GM23338 (cell line): ENCODE measurements around the gene NTM. TPM values are rescaled to one million over a fixed set of nuclear protein-coding genes. Genes with fewer than 3 reads are reported as not detected.

ENCODE experiments used
- ATAC-seq: fragments of 200-7000 bp; cut with Tn5 transposase; 3 replicates; pipeline ENCODE4 v1.9.1; 2020
- DNase-seq: peaks from one replicate; pipeline ENCODE4 v3.0.0-alpha.2; 2015; ENCODE audit warnings: low spot score
- H2AFZ ChIP-seq: fragments of 200-600 bp; sonication (generic); 2 replicates; pipeline ENCODE4 v1.8.0; 2016; ENCODE audit warnings: antibody characterized with exemption, mild to moderate bottlenecking, moderate library complexity
- H3F3A ChIP-seq: fragments of 200-600 bp; sonication (generic); replicated peaks from 2 replicates; pipeline ENCODE4 v1.8.0; 2017; ENCODE audit warnings: antibody characterized with exemption, mixed run types, low read depth
- H3K27ac ChIP-seq: fragments of 200-600 bp; sonication (generic); 2 replicates; pipeline ENCODE4 v1.6.1; 2016; ENCODE audit warnings: low read depth
- H3K27me3 ChIP-seq: fragments of 200-600 bp; sonication (generic); 2 replicates; pipeline ENCODE4 v1.8.0; 2016; ENCODE audit warnings: mild to moderate bottlenecking, mixed run types, moderate library complexity; ENCODE audit not compliant: insufficient read depth
- H3K36me3 ChIP-seq: fragments of 200-600 bp; sonication (generic); 2 replicates; pipeline ENCODE4 v1.8.0; 2016; ENCODE audit warnings: mild to moderate bottlenecking; ENCODE audit not compliant: insufficient read depth
- H3K4me1 ChIP-seq: fragments of 200-600 bp; sonication (generic); 2 replicates; pipeline ENCODE4 v1.8.0; 2016; ENCODE audit warnings: mild to moderate bottlenecking, moderate library complexity; ENCODE audit not compliant: insufficient read depth
- H3K4me2 ChIP-seq: fragments of 200-600 bp; sonication (generic); 2 replicates; pipeline ENCODE4 v1.7.1; 2017; ENCODE audit warnings: mixed run types
- H3K4me3 ChIP-seq: fragments of 200-600 bp; sonication (generic); 2 replicates; pipeline ENCODE4 v1.6.1; 2016; ENCODE audit warnings: mixed run types
- H3K79me2 ChIP-seq: fragments of 200-600 bp; sonication (generic); replicated peaks from 2 replicates; pipeline ENCODE4 v1.8.0; 2017; ENCODE audit warnings: mild to moderate bottlenecking; ENCODE audit not compliant: insufficient read depth
- H3K9me2 ChIP-seq: fragments of 200-600 bp; sonication (generic); 2 replicates; pipeline ENCODE4 v1.8.0; 2017; ENCODE audit not compliant: insufficient read depth
- H4K20me1 ChIP-seq: fragments of 200-600 bp; sonication (generic); replicated peaks from 2 replicates; pipeline ENCODE4 v1.8.0; 2017; ENCODE audit warnings: mild to moderate bottlenecking; ENCODE audit not compliant: insufficient read depth
- H3K27ac Mint-ChIP-seq: 2 replicates; pipeline ENCODE4 v1.8.0; 2020; ENCODE audit warnings: inconsistent platforms, mild to moderate bottlenecking, moderate library complexity, mixed read lengths
- H3K27me3 Mint-ChIP-seq: 3 replicates; pipeline ENCODE4 v1.8.0; 2022; ENCODE audit warnings: low read depth, mild to moderate bottlenecking, moderate library complexity, mixed read lengths, inconsistent platforms; ENCODE audit not compliant: insufficient read depth, poor library complexity
- H3K36me3 Mint-ChIP-seq: 3 replicates; pipeline ENCODE4 v1.8.0; 2021; ENCODE audit warnings: low read depth, mild to moderate bottlenecking, inconsistent platforms, moderate library complexity, mixed read lengths
- H3K4me1 Mint-ChIP-seq: 3 replicates; pipeline ENCODE4 v1.8.0; 2020; ENCODE audit warnings: mild to moderate bottlenecking, inconsistent platforms, mixed read lengths
- H3K4me3 Mint-ChIP-seq: 3 replicates; pipeline ENCODE4 v1.8.0; 2021; ENCODE audit warnings: moderate library complexity, mild to moderate bottlenecking, inconsistent platforms, mixed read lengths
- H3K9me3 Mint-ChIP-seq: 3 replicates; pipeline ENCODE4 v1.8.0; 2020; ENCODE audit warnings: moderate library complexity, mild to moderate bottlenecking, inconsistent platforms, mixed read lengths
- CREB1 ChIP-seq: fragments of 250-450 bp; sonication (Bioruptor Pico); IDR thresholded peaks from 2 replicates; pipeline ENCODE4 v1.5.0; 2020; ENCODE audit warnings: low read depth, mild to moderate bottlenecking, moderate library complexity
- EZH2 ChIP-seq: fragments of 200-600 bp; sonication (generic); IDR thresholded peaks from one replicate; pipeline ENCODE4 v1.8.0; 2017; ENCODE audit warnings: antibody characterized with exemption, mild to moderate bottlenecking, low read depth; ENCODE audit not compliant: unreplicated experiment
- EZH2phosphoT487 ChIP-seq: fragments of 200-600 bp; sonication (generic); IDR thresholded peaks from one replicate; pipeline ENCODE4 v1.8.1; 2018; ENCODE audit warnings: antibody characterized with exemption; ENCODE audit not compliant: unreplicated experiment
- JUNB ChIP-seq: IDR thresholded peaks from one replicate; pipeline ENCODE4 v1.6.1; 2016; ENCODE audit warnings: antibody characterized with exemption; ENCODE audit not compliant: unreplicated experiment
- NANOG ChIP-seq: IDR thresholded peaks from 2 replicates; pipeline ENCODE4 v1.6.1; 2016; ENCODE audit warnings: antibody characterized with exemption, borderline replicate concordance
- POLR2AphosphoS5 ChIP-seq: IDR thresholded peaks from 2 replicates; pipeline ENCODE4 v1.6.1; 2016; ENCODE audit warnings: antibody characterized with exemption, low read depth
- STAT1 ChIP-seq: IDR thresholded peaks from one replicate; pipeline ENCODE4 v1.6.1; 2016; ENCODE audit warnings: antibody characterized with exemption; ENCODE audit not compliant: unreplicated experiment
- ZNF114 ChIP-seq: fragments of 250-450 bp; sonication (Bioruptor Pico); IDR thresholded peaks from 2 replicates; pipeline ENCODE4 v1.5.0; 2020; ENCODE audit warnings: mild to moderate bottlenecking, moderate library complexity
- ZNF331 ChIP-seq: fragments of 250-450 bp; sonication (Bioruptor Pico); IDR thresholded peaks from 2 replicates; pipeline ENCODE4 v1.5.0; 2020; ENCODE audit warnings: low read depth, mild to moderate bottlenecking, moderate library complexity
- polyA plus RNA-seq: library from polyadenylated mRNA; unstranded; fragments of >200 nt; fragmentation: Nextera tagmentation; extraction: Ambion mirVana; gene quantifications from 2 replicates; pipeline ENCODE4 v1.2.1, GENCODE V29; 2016
- total RNA-seq: library from RNA; depleted of rRNA; stranded (reverse); fragments of >200 nt; shearing (Covaris generic); gene quantifications from 2 replicates; pipeline ENCODE4 v1.2.3, GENCODE V29; 2014
- TF ChIP-seq, protein P1 (sequence below): IDR thresholded peaks from one replicate; pipeline ENCODE4 v1.6.1; 2018; ENCODE audit warnings: antibody characterized with exemption; ENCODE audit not compliant: unreplicated experiment
- TF ChIP-seq, protein P2 (sequence below), 2 experiments: fragments of 200-600 bp in 1 of 2; sonication (generic) in 1 of 2; conservative IDR thresholded peaks; 2 replicates each; pipeline versions ENCODE4 v1.5.1 to v1.6.1; 2016 to 2017; ENCODE audit warnings: antibody characterized with exemption in 2 of 2, low read depth in 2 of 2, mild to moderate bottlenecking in 2 of 2, moderate library complexity in 1 of 2
- TF ChIP-seq, protein P3 (sequence below): fragments of 250-450 bp; sonication (Bioruptor Pico); IDR thresholded peaks from 2 replicates; pipeline ENCODE4 v1.5.0; 2020; ENCODE audit warnings: mild to moderate bottlenecking, moderate library complexity
- TF ChIP-seq, protein P4 (sequence below): IDR thresholded peaks from 2 replicates; pipeline ENCODE4 v1.6.1; 2016; ENCODE audit warnings: antibody characterized with exemption

NTM gene
- total and polyA plus RNA-seq, 2 experiments from 2014 or later = 10.6 to 14.6 TPM

DNA sequence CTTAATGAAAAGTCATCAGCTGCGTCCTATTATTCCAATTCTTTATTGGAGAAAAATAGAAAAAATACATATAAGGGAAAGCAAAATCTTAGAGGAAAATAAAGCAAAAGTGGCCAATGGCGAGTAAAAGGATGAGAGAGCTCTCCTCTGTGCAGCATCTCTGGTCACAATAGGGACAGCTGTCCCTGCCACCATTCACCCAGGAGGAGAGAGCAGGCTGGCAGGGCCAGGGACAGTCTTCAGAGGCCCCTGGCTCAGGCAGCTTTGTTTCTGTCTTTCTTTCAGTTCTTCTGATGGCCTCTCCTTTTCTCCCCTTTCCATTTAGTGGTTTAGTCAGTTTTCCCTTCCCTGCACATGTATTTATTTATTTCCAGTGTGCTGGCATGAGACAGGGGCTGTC lies 941.3 kb downstream of the NTM start:
- Histone ChIP-seq H4K20me1 (no peaks in the 10 kb centered on the region), H3K36me3 (no peaks in the 10 kb centered on the region), H3F3A (no peaks in the 10 kb centered on the region), H3K4me1 (no peaks in the 10 kb centered on the region), H2AFZ (no peak overlapping the region), H3K27me3 (no peaks in the 10 kb centered on the region), H3K27ac (no peak overlapping the region), H3K4me3 (no peak overlapping the region), H3K9me2 (no peaks in the 10 kb centered on the region), H3K4me2 (no peak overlapping the region), H3K79me2 (no peaks in the 10 kb centered on the region)
- DNase-seq (no peak), ATAC-seq (no peak)
- TF ChIP-seq POLR2AphosphoS5 (no peak), EZH2 (no peak), JUNB (no peak), EZH2phosphoT487 (no peak), CREB1 (no peak), ZNF114 (CRISPR knock-in tag) (no peak), NANOG (no peak), ZNF331 (no peak), STAT1 (no peak)
- TF ChIP-seq, protein P1, sequence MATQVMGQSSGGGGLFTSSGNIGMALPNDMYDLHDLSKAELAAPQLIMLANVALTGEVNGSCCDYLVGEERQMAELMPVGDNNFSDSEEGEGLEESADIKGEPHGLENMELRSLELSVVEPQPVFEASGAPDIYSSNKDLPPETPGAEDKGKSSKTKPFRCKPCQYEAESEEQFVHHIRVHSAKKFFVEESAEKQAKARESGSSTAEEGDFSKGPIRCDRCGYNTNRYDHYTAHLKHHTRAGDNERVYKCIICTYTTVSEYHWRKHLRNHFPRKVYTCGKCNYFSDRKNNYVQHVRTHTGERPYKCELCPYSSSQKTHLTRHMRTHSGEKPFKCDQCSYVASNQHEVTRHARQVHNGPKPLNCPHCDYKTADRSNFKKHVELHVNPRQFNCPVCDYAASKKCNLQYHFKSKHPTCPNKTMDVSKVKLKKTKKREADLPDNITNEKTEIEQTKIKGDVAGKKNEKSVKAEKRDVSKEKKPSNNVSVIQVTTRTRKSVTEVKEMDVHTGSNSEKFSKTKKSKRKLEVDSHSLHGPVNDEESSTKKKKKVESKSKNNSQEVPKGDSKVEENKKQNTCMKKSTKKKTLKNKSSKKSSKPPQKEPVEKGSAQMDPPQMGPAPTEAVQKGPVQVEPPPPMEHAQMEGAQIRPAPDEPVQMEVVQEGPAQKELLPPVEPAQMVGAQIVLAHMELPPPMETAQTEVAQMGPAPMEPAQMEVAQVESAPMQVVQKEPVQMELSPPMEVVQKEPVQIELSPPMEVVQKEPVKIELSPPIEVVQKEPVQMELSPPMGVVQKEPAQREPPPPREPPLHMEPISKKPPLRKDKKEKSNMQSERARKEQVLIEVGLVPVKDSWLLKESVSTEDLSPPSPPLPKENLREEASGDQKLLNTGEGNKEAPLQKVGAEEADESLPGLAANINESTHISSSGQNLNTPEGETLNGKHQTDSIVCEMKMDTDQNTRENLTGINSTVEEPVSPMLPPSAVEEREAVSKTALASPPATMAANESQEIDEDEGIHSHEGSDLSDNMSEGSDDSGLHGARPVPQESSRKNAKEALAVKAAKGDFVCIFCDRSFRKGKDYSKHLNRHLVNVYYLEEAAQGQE = no peak
- TF ChIP-seq, protein P2, sequence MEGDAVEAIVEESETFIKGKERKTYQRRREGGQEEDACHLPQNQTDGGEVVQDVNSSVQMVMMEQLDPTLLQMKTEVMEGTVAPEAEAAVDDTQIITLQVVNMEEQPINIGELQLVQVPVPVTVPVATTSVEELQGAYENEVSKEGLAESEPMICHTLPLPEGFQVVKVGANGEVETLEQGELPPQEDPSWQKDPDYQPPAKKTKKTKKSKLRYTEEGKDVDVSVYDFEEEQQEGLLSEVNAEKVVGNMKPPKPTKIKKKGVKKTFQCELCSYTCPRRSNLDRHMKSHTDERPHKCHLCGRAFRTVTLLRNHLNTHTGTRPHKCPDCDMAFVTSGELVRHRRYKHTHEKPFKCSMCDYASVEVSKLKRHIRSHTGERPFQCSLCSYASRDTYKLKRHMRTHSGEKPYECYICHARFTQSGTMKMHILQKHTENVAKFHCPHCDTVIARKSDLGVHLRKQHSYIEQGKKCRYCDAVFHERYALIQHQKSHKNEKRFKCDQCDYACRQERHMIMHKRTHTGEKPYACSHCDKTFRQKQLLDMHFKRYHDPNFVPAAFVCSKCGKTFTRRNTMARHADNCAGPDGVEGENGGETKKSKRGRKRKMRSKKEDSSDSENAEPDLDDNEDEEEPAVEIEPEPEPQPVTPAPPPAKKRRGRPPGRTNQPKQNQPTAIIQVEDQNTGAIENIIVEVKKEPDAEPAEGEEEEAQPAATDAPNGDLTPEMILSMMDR (conservative IDR thresholded peaks at IDR 0.05; ENCODE audit: low read depth in 2 of 2) = no peak
- TF ChIP-seq, protein P3, sequence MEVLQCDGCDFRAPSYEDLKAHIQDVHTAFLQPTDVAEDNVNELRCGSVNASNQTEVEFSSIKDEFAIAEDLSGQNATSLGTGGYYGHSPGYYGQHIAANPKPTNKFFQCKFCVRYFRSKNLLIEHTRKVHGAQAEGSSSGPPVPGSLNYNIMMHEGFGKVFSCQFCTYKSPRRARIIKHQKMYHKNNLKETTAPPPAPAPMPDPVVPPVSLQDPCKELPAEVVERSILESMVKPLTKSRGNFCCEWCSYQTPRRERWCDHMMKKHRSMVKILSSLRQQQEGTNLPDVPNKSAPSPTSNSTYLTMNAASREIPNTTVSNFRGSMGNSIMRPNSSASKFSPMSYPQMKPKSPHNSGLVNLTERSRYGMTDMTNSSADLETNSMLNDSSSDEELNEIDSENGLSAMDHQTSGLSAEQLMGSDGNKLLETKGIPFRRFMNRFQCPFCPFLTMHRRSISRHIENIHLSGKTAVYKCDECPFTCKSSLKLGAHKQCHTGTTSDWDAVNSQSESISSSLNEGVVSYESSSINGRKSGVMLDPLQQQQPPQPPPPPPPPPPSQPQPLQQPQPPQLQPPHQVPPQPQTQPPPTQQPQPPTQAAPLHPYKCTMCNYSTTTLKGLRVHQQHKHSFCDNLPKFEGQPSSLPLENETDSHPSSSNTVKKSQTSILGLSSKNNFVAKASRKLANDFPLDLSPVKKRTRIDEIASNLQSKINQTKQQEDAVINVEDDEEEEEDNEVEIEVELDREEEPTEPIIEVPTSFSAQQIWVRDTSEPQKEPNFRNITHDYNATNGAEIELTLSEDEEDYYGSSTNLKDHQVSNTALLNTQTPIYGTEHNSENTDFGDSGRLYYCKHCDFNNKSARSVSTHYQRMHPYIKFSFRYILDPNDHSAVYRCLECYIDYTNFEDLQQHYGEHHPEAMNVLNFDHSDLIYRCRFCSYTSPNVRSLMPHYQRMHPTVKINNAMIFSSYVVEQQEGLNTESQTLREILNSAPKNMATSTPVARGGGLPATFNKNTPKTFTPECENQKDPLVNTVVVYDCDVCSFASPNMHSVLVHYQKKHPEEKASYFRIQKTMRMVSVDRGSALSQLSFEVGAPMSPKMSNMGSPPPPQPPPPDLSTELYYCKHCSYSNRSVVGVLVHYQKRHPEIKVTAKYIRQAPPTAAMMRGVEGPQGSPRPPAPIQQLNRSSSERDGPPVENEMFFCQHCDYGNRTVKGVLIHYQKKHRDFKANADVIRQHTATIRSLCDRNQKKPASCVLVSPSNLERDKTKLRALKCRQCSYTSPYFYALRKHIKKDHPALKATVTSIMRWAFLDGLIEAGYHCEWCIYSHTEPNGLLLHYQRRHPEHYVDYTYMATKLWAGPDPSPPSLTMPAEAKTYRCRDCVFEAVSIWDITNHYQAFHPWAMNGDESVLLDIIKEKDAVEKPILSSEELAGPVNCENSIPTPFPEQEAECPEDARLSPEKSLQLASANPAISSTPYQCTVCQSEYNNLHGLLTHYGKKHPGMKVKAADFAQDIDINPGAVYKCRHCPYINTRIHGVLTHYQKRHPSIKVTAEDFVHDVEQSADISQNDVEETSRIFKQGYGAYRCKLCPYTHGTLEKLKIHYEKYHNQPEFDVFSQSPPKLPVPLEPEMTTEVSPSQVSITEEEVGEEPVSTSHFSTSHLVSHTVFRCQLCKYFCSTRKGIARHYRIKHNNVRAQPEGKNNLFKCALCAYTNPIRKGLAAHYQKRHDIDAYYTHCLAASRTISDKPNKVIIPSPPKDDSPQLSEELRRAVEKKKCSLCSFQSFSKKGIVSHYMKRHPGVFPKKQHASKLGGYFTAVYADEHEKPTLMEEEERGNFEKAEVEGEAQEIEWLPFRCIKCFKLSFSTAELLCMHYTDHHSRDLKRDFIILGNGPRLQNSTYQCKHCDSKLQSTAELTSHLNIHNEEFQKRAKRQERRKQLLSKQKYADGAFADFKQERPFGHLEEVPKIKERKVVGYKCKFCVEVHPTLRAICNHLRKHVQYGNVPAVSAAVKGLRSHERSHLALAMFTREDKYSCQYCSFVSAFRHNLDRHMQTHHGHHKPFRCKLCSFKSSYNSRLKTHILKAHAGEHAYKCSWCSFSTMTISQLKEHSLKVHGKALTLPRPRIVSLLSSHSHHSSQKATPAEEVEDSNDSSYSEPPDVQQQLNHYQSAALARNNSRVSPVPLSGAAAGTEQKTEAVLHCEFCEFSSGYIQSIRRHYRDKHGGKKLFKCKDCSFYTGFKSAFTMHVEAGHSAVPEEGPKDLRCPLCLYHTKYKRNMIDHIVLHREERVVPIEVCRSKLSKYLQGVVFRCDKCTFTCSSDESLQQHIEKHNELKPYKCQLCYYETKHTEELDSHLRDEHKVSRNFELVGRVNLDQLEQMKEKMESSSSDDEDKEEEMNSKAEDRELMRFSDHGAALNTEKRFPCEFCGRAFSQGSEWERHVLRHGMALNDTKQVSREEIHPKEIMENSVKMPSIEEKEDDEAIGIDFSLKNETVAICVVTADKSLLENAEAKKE (CRISPR knock-in tag) = no peak
- TF ChIP-seq, protein P4, sequence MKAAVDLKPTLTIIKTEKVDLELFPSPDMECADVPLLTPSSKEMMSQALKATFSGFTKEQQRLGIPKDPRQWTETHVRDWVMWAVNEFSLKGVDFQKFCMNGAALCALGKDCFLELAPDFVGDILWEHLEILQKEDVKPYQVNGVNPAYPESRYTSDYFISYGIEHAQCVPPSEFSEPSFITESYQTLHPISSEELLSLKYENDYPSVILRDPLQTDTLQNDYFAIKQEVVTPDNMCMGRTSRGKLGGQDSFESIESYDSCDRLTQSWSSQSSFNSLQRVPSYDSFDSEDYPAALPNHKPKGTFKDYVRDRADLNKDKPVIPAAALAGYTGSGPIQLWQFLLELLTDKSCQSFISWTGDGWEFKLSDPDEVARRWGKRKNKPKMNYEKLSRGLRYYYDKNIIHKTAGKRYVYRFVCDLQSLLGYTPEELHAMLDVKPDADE = no peak
- Mint-ChIP-seq H3K27ac (no peak overlapping the region), H3K4me1 (peaks cover 3% of the 10 kb centered on the region; the same call in 1 of the 3 replicates), H3K9me3 (no peaks in the 10 kb centered on the region), H3K36me3 (no peaks in the 10 kb centered on the region), H3K27me3 (peaks cover 2% of the 10 kb centered on the region), H3K4me3 (no peak overlapping the region)
